ENCODE results near the gene STAT6.

The STAT6 gene

GRCh38 chr12:57046947-57047890, 63.9 kb downstream of the STAT6 start:
- DNase-seq: peak; percentile 47

GRCh38 chr12:57046086-57046791, 64.9 kb downstream of the STAT6 start:
- no peak for DNase-seq

Data from CD4-positive, alpha-beta T cell treated with Interleukin-17A for 1 hour (primary cell).